ENCODE data around the gene DENND11.
A peak's percentile ranks its signal among the peaks of the same experiment; 100 is the strongest.

DENND11 gene

DNA sequence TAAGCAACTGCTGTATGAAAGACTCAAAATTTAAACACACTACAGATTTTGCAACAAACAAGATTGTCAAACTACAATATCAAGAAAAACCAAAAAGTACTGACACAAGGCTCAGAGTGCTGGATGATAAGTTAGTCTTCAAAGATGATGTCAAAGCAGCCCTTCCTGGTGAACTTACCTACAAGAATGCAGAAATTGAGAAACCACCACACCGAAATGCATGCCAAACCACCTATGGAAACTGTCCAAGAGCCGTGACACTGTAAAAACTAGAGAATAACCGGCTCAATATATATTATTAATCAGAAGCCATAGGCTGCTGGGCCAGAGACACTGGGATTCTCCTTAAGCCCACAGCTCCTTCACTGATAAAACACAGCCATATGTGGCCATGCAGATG is 25.3 kb downstream of the DENND11 start:
- no peak for DNase-seq

GRCh38 chr7:141675436-141676215 is 26.3 kb downstream of the DENND11 start:
- no peak for DNase-seq

- DNase-seq, result no peak
Observed at GRCh38 chr7:141674702-141675101, 27.3 kb downstream of the DENND11 start.

- DNase-seq, result no peak
Observed at GRCh38 chr7:141674171-141674671, 27.7 kb downstream of the DENND11 start.

GRCh38 chr7:141673346-141673745 is 28.6 kb downstream of the DENND11 start:
- no peak for DNase-seq

DNA sequence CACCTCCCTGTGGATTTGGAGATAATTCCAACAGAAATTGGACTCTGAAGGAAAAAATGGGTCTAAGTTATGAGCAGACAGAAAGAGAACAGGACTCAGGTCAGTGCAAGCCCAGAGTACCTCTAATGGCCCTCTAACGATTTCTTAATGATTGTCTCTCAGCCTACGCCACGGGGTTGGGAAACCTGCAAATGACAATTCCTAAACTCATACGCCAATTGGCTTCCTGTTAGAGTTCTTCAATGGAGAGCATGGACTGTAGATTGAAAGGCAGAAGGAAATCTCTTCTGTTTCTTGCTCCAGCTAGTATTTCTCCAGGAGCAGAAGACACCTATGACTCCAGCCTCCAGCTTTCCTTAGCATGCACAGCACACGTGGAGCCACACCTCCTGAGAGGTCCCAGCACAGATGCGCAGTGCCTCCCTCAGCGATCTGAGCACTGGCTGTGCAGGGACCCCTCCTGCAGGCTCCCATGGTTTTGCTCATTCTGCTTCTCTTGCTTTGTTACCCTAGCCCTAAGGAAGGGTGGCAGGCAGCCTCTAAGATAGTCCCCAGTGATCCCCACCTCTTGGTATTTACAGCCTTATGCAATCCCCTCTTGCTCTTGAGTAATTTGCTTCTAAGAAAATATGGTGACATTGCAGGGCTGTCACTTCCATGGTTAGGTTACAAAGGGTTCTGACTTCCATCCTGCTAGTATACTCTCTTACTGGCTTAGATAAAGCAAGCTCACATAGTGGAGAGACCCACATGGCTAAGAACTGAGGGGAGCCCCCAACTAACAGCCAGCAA is 30.1 kb downstream of the DENND11 start:
- no peak for DNase-seq

GRCh38 chr7:141668853-141669252 is 33.1 kb downstream of the DENND11 start:
- DNase-seq, result no peak

GRCh38 chr7:141666071-141666470 is 35.9 kb downstream of the DENND11 start:
- no peak for DNase-seq

GRCh38 chr7:141665208-141666035 is 36.5 kb downstream of the DENND11 start:
- no peak for DNase-seq

DNA sequence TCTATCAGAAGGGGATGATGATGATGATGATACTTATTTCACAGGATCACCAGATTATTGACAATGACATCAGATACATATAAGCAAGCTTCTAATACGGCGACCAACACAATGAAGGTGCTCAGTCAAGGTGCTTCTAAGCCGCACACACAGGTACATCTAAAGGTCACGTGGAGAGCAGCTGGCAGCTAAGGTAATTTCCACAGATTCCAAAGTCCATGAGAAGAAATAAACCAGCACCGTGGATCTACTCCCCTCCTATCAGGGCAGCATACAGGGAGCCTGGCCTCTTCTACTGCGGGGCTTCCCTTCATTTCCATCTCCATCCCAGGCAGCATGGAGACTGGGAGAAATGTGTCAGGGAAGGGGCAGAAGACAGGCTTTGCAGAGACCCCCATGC is 37.5 kb downstream of the DENND11 start:
- no peak for DNase-seq

- DNase-seq, result no peak
Observed at GRCh38 chr7:141663081-141663849, 38.7 kb downstream of the DENND11 start.

DNA sequence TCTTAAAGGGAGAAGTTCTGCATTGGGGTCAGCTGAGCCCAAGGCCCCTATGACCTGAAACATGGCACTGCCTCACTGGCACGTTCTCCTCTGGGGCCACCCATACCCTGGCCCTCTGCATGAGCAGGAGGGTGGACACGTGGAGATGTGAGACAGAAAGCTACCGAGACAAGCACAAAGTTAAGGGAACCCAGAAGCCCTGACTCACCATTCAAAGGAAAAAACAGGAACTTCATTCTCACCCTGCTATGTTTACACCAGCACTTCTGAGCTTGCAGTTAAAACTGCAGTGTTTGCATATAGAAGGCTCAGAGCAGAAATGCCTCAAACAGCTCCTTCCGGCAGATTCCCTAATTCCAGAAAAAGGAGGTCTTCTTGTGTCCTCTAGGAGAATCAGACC is 41.7 kb downstream of the DENND11 start:
- DNase-seq, result peak in 1 of 2 donors; percentile 24

GRCh38 chr7:141659501-141659900 is 42.5 kb downstream of the DENND11 start:
- DNase-seq, result no peak

DNA sequence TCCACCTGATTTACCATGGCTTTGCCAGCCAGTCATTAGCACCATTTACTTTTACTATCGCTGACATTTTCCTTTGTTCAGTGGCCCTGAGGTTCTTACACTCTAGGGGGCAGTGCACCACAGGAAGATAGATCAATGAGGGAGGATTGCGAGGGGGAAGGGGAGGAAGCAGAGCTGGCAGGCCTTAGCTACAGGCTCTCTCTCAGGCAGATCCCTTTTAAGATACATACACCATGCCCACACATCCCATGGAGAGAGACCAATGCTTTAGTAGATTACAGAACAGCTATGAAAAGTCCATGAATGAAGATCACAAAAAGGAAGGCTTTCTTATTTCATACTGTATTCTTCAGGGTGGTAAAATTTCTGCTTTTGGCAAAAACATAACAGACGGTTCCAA is 47.4 kb downstream of the DENND11 start:
- peak; percentile 67 to 78 for DNase-seq

GRCh38 chr7:141652691-141653090 is 49.3 kb downstream of the DENND11 start:
- no peak for DNase-seq
